SK-N-SH (cell line): Measurements from ENCODE around the gene LRRC73. TPM values are rescaled to one million over a fixed set of nuclear protein-coding genes. Genes with fewer than 3 reads are reported as not detected.

Source experiments
- CTCF ChIA-PET: fragments of 300-600, 350-600 bp; formaldehyde crosslinking; extraction: SDS; loops from one replicate; lab custom pipeline; 2021; lab: Yijun Ruan, JAX
- POLR2A ChIA-PET: fragments of 350-600 bp; sonication (Branson Sonifier 250); formaldehyde crosslinking; extraction: SDS; loops from one replicate; lab custom pipeline; 2020; ENCODE audit warnings: antibody characterized with exemption, inconsistent platforms; lab: Yijun Ruan, JAX
- DNase-seq: peaks from one replicate; pipeline ENCODE4 v3.0.0; 2012
- H2AFZ ChIP-seq: fragments of 200-600 bp; sonication (generic); 2 replicates; pipeline ENCODE4 v1.8.1; 2016; ENCODE audit warnings: antibody characterized with exemption, mild to moderate bottlenecking, low read depth
- H3F3A ChIP-seq: fragments of 200-600 bp; sonication (generic); replicated peaks from 2 replicates; pipeline ENCODE3; 2016; ENCODE audit warnings: antibody characterized with exemption, mild to moderate bottlenecking; ENCODE audit not compliant: insufficient read depth
- H3K27ac ChIP-seq, 2 experiments: fragments of 200-500 bp in 1 of 2; fragments of 200-600 bp in 1 of 2; sonication (Bioruptor generic) in 1 of 2; sonication (generic), shearing (Covaris generic) in 1 of 2; 2 replicates each; pipeline versions ENCODE4 v1.5.1 to v1.6.1; 2014 to 2016; ENCODE audit warnings: low read depth in 2 of 2, inconsistent platforms in 1 of 2, low read length in 1 of 2, mild to moderate bottlenecking in 1 of 2, mixed read lengths in 1 of 2
- H3K27me3 ChIP-seq: fragments of 200-600 bp; sonication (generic), shearing (Covaris generic); 2 replicates; pipeline ENCODE4 v1.6.1; 2016; ENCODE audit warnings: mixed run types; ENCODE audit not compliant: insufficient read depth
- H3K36me3 ChIP-seq, 2 experiments: fragments of 200-500 bp in 1 of 2; fragments of 200-600 bp in 1 of 2; sonication (Bioruptor generic) in 1 of 2; sonication (generic) in 1 of 2; replicated peaks in 1 of 2; 2 replicates each; pipeline versions ENCODE3 to v1.5.1; 2014 to 2016; ENCODE audit warnings: low read length in 1 of 2, mild to moderate bottlenecking in 1 of 2; ENCODE audit not compliant: insufficient read depth in 2 of 2, control insufficient read depth in 1 of 2
- H3K4me1 ChIP-seq, 2 experiments: fragments of 200-500 bp in 1 of 2; fragments of 200-600 bp in 1 of 2; sonication (Bioruptor generic) in 1 of 2; sonication (generic), shearing (Covaris generic) in 1 of 2; 2 replicates each; pipeline versions ENCODE4 v1.5.1 to v1.6.1; 2014 to 2016; ENCODE audit warnings: low read depth in 1 of 2, low read length in 1 of 2, mixed run types in 1 of 2; ENCODE audit not compliant: insufficient read depth in 2 of 2, control insufficient read depth in 1 of 2
- H3K4me2 ChIP-seq: fragments of 200-600 bp; sonication (generic), shearing (Covaris generic); 2 replicates; pipeline ENCODE4 v1.6.1; 2017; ENCODE audit warnings: mixed run types
- H3K4me3 ChIP-seq, 2 experiments: fragments of 200-500 bp in 1 of 2; fragments of 200-600 bp in 1 of 2; sonication (Bioruptor generic) in 1 of 2; sonication (generic), shearing (Covaris generic) in 1 of 2; 2 replicates each; pipeline versions ENCODE4 v1.5.1 to v1.8.1; 2014 to 2016; ENCODE audit warnings: low read depth in 2 of 2, inconsistent platforms in 1 of 2, low read length in 1 of 2, mild to moderate bottlenecking in 1 of 2, mixed read lengths in 1 of 2, moderate library complexity in 1 of 2
- H3K79me2 ChIP-seq: fragments of 200-600 bp; sonication (generic); 2 replicates; pipeline ENCODE4 v1.8.1; 2017; ENCODE audit warnings: mild to moderate bottlenecking; ENCODE audit not compliant: insufficient read depth
- H3K9ac ChIP-seq: fragments of 200-600 bp; sonication (generic); 2 replicates; pipeline ENCODE4 v1.6.1; 2017; ENCODE audit warnings: mixed run types
- H3K9me2 ChIP-seq: fragments of 200-600 bp; sonication (generic); 2 replicates; pipeline ENCODE4 v1.6.1; 2017; ENCODE audit warnings: mixed run types
- H3K9me3 ChIP-seq: fragments of 200-600 bp; sonication (generic); 2 replicates; pipeline ENCODE4 v1.6.1; 2017; ENCODE audit warnings: mixed run types, mild to moderate bottlenecking, moderate library complexity
- H4K20me1 ChIP-seq: fragments of 200-600 bp; sonication (generic); 2 replicates; pipeline ENCODE4 v1.6.1; 2017; ENCODE audit warnings: mild to moderate bottlenecking, mixed run types; ENCODE audit not compliant: insufficient read depth
- EP300 ChIP-seq, 2 experiments: IDR thresholded peaks; 2 replicates each; pipeline versions ENCODE4 v1.4.0 to v1.6.1; 2012; ENCODE audit warnings: borderline replicate concordance in 1 of 2, low read depth in 1 of 2, low read length in 1 of 2
- EZH2phosphoT487 ChIP-seq: fragments of 200-600 bp; sonication (generic); IDR thresholded peaks from 2 replicates; pipeline ENCODE4 v1.6.1; 2017; ENCODE audit warnings: low read depth, mixed run types, mild to moderate bottlenecking, antibody characterized with exemption, moderate library complexity, borderline replicate concordance
- FOXJ3 ChIP-seq: sonication (generic); formaldehyde crosslinking; IDR thresholded peaks from 2 replicates; pipeline ENCODE4 v1.5.1; 2020; ENCODE audit warnings: mild to moderate bottlenecking, missing genetic modification reagents
- FOXM1 ChIP-seq: IDR thresholded peaks from 2 replicates; pipeline ENCODE4 v1.4.0; 2012; ENCODE audit warnings: low read depth, mild to moderate bottlenecking
- GABPA ChIP-seq: IDR thresholded peaks from 2 replicates; pipeline ENCODE4 v1.4.0; 2012; ENCODE audit warnings: low read depth, mild to moderate bottlenecking
- JUND ChIP-seq: IDR thresholded peaks from 2 replicates; pipeline ENCODE4 v1.4.0; 2012
- MAX ChIP-seq: IDR thresholded peaks from 2 replicates; pipeline ENCODE4 v1.4.0; 2012; ENCODE audit warnings: low read depth
- MEF2A ChIP-seq: IDR thresholded peaks from 2 replicates; pipeline ENCODE4 v1.4.0; 2012; ENCODE audit warnings: low read depth, borderline replicate concordance
- NFIC ChIP-seq: IDR thresholded peaks from 2 replicates; pipeline ENCODE4 v1.4.0; 2012; ENCODE audit warnings: borderline replicate concordance
- POLR2AphosphoS5 ChIP-seq: IDR thresholded peaks from 2 replicates; pipeline ENCODE4 v1.6.1; 2012; ENCODE audit warnings: low read depth, low read length
- RAD21 ChIP-seq: IDR thresholded peaks from 2 replicates; pipeline ENCODE4 v1.6.1; 2012; ENCODE audit warnings: mild to moderate bottlenecking, low read length
- REST ChIP-seq: IDR thresholded peaks from 2 replicates; pipeline ENCODE4 v1.6.1; 2012; ENCODE audit warnings: mild to moderate bottlenecking, low read depth, low read length, moderate library complexity
- RFX5 ChIP-seq: IDR thresholded peaks from 2 replicates; pipeline ENCODE4 v1.6.1; 2012; ENCODE audit warnings: mild to moderate bottlenecking, improper control_type of control experiment, low read length
- RXRA ChIP-seq: IDR thresholded peaks from 2 replicates; pipeline ENCODE4 v1.4.0; 2012; ENCODE audit warnings: low read depth, mild to moderate bottlenecking, borderline replicate concordance
- SIN3A ChIP-seq: IDR thresholded peaks from 2 replicates; pipeline ENCODE4 v1.6.1; 2012; ENCODE audit warnings: low read depth, mild to moderate bottlenecking, low read length, moderate library complexity, borderline replicate concordance
- SMC3 ChIP-seq: IDR thresholded peaks from 2 replicates; pipeline ENCODE4 v1.6.1; 2012; ENCODE audit warnings: low read depth, low read length, improper control_type of control experiment
- TEAD4 ChIP-seq: IDR thresholded peaks from 2 replicates; pipeline ENCODE4 v1.4.0; 2012; ENCODE audit warnings: mild to moderate bottlenecking, borderline replicate concordance; ENCODE audit not compliant: insufficient read depth
- USF2 ChIP-seq: fragments of 150-350 bp; IDR thresholded peaks from 2 replicates; pipeline ENCODE4 v1.6.1; 2017; ENCODE audit warnings: antibody characterized with exemption, low read length, low read depth, borderline replicate concordance
- YY1 ChIP-seq: IDR thresholded peaks from 2 replicates; pipeline ENCODE4 v1.4.0; 2012; ENCODE audit warnings: low read depth, mild to moderate bottlenecking
- WGBS: methylation state at CpG from one replicate; pipeline ENCODE4 v1.1.6; 2017; ENCODE audit warnings: low lambda C conversion rate; 5-methylcytosine and 5-hydroxymethylcytosine counted together
- polyA plus RNA-seq, 3 experiments: library from polyadenylated mRNA; depleted of rRNA; stranded (reverse); fragments of >200 nt; gene quantifications; 2 replicates each; pipeline ENCODE4 v1.2.3, GENCODE V29; 2012
- TF ChIP-seq, protein P1 (sequence below): IDR thresholded peaks from 2 replicates; pipeline ENCODE4 v1.4.0; 2012; ENCODE audit warnings: low read depth, borderline replicate concordance

The LRRC73 gene
- polyA plus RNA-seq, 1 of the 3 experiments (the other 2 are of a cell fraction) = 0.89 TPM

- TF ChIP-seq MAX (peak; percentile 92), POLR2AphosphoS5 (peak; percentile 97)
- TF ChIP-seq, all 33 proteins: peak for 14
Measured at GRCh38 chr6:43516697-43517504, 6.8 kb upstream of the LRRC73 start, which contains the start of the genes POLR1C and YIPF3 (continued).

GRCh38 chr6:43516367-43516696, 6.2 kb upstream of the LRRC73 start:
- TF ChIP-seq YY1 (no peak), EZH2phosphoT487 (no peak), FOXJ3 (no peak), REST (no peak), SMC3 (no peak), NFIC (no peak), JUND (no peak), FOXM1 (no peak), MEF2A (no peak), EP300 (IDR thresholded peaks at IDR 0.05; ENCODE audit: borderline replicate concordance in 1 of 2, low read depth in 1 of 2, low read length in 1 of 2) (no peak), TEAD4 (no peak), SIN3A (no peak), RAD21 (no peak), RXRA (no peak), USF2 (no peak), RFX5 (no peak), GABPA (no peak)
- TF ChIP-seq, protein P1, sequence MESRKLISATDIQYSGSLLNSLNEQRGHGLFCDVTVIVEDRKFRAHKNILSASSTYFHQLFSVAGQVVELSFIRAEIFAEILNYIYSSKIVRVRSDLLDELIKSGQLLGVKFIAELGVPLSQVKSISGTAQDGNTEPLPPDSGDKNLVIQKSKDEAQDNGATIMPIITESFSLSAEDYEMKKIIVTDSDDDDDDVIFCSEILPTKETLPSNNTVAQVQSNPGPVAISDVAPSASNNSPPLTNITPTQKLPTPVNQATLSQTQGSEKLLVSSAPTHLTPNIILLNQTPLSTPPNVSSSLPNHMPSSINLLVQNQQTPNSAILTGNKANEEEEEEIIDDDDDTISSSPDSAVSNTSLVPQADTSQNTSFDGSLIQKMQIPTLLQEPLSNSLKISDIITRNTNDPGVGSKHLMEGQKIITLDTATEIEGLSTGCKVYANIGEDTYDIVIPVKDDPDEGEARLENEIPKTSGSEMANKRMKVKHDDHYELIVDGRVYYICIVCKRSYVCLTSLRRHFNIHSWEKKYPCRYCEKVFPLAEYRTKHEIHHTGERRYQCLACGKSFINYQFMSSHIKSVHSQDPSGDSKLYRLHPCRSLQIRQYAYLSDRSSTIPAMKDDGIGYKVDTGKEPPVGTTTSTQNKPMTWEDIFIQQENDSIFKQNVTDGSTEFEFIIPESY = no peak
- Histone ChIP-seq H3K4me2 (peak overlapping the region; percentile 82), H3K27me3 (no peaks in the 10 kb centered on the region), H3K4me1 (peaks cover 13 to 19% of the 10 kb centered on the region in 2 experiments), H3K36me3 (peaks cover 47 to 61% of the 10 kb centered on the region in 2 experiments), H3K9me3 (no peaks in the 10 kb centered on the region), H3K79me2 (peaks cover 64% of the 10 kb centered on the region), H3K9ac (peak overlapping the region; percentile 97), H3K27ac (peak overlapping the region; percentile 83 to 88), H3K9me2 (no peaks in the 10 kb centered on the region), H3K4me3 (peak overlapping the region; percentile 86 to 100), H4K20me1 (0 out of 2 replicates have a peak, but pooled peaks cover 10% of the 10 kb centered on the region), H3F3A (peaks cover 10% of the 10 kb centered on the region), H2AFZ (peak overlapping the region; percentile 93)
- ChIA-PET CTCF (interaction anchor here (0.8 to 3.1 kb wide), 4 partner anchors 9 to 130 kb away, joined by 3 to 21 read pairs (median 8); no protein-coding TSS in a partner anchor), POLR2A (interaction anchor here (0.8 to 1.7 kb wide), 6 partner anchors 10 to 731 kb away, joined by 3 to 7 read pairs (median 4); partner anchors contain the start of genes HSP90AB1 and TJAP1)
- no peak for DNase-seq
- 0% methylated on average over 7 of the region's 10 CpGs for WGBS
